Spleen (tissue), 7 donors: Measurements from ENCODE around the gene ZDHHC3.

Experiments used
- CTCF ChIP-seq, 11 experiments: fragments of 200-600 bp in 7 of 11; fragments of 450-650 bp in 4 of 11; sonication (generic) in 4 of 11; IDR thresholded peaks in 8 of 11; conservative IDR thresholded peaks in 3 of 11; 1 replicate in 7 of 11; 2 replicates in 4 of 11; pipeline versions ENCODE4 v1.4.0 to v1.8.0; 2016 to 2021; ENCODE audit warnings: antibody characterized with exemption in 11 of 11, inconsistent platforms in 4 of 11, mild to moderate bottlenecking in 1 of 11
- POLR2A ChIP-seq, 3 donors: fragments of 450-650 bp; IDR thresholded peaks; one replicate each; pipeline ENCODE4 v1.5.1; 2017; ENCODE audit warnings: antibody characterized with exemption in 3 of 3, mild to moderate bottlenecking in 1 of 3
- donor health status: DM: no; HTN: no; CAD: no; lungs with moderate emphysema.
- donor health status: DM: no; HTN: no; CAD: no.
- donor health status: DM: no; HTN: no; CAD: no.

GRCh38 chr3:45002139-45002660 is 26.2 kb upstream of the ZDHHC3 start:
- TF ChIP-seq POLR2A (IDR thresholded peaks at IDR 0.05) (no peak), CTCF (IDR thresholded peaks at IDR 0.05 in 8 of 11, conservative IDR thresholded peaks at IDR 0.05 in 3 of 11) (no peak)
